ENCODE results near the gene CROCC2. TPM values are rescaled to one million over a fixed set of nuclear protein-coding genes. Genes with fewer than 3 reads are reported as not detected.

Gene CROCC2
- total and polyA plus RNA-seq, 7 donors: under 0.01 to 0.09 TPM; not detected in 5

DNA sequence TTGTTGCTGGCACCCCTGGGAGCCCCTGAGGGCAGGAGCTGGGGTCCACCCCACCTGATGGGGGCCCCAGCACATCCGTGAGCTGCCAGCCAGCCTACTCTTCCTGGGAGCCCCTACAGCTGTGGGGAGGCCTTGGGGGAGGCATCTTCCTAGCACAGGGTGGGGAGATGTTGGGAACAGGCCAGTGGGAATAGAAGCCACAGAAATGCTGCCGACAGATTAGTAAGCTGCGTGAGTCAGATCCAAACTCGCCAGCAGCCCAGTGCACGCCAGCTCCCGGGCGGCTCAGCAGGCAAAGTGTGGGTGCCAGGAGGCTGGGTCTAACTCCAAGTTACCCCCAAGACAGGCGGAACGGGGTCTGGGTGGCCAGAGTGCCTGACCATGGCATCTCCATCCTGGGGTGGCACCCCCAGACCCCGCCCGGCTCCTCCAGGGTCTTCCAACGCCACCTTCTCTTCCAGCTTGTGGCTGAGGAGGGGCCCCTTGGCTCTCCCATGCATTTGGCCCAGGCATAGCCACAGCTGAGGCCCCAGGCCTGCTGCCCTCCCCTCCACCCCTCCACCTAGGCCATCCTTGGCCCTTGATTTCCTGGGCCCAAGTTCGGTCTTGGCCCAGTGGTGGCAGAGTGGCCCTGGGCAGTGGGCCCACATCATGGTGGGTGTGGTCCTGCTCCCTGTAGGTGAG lies 15.3 kb downstream of the CROCC2 start:
- DNase-seq: peak; percentile 76
- H3K4me1 ChIP-seq: peaks cover 0 to 6% (median 2%) of the 10 kb centered on the region in 4 donors
- peaks cover 0 to 4% (median 0%) of the 10 kb centered on the region in 3 donors for H3K27me3 ChIP-seq
- intact Hi-C loops (cut with DNase I): no loop called here
- no peaks in the 10 kb centered on the region for H3K36me3 ChIP-seq
- TF ChIP-seq POLR2AphosphoS5 (IDR thresholded peaks at IDR 0.05): no peak
- no peaks in the 10 kb centered on the region for H3K9me3 ChIP-seq
- 82 to 83% methylated on average over 13 of the region's 13 CpGs for WGBS, 2 donors
- no peak overlapping the region for H3K4me3 ChIP-seq
- H3K27ac ChIP-seq: no peak overlapping the region

DNA sequence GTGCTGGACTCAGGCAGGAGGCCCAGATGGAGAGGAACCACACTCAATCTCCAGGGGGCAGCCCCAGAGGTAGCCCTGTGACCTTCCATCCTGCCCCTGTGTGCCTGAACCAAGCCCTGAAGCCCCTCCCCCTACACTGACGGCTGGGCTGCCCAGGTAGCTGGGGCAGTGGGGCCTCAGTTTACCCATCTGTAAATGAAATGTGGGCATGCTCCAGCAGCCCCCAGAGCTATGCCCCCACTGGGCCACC lies 15.8 kb downstream of the CROCC2 start:
- H3K4me3 ChIP-seq: no peak overlapping the region
- WGBS, 2 donors: 59 to 79% methylated on average over 1 of the region's 1 CpG
- peaks cover 0 to 5% (median 0%) of the 10 kb centered on the region in 4 donors for H3K4me1 ChIP-seq
- no peaks in the 10 kb centered on the region for H3K9me3 ChIP-seq
- H3K36me3 ChIP-seq: no peaks in the 10 kb centered on the region
- no peak overlapping the region for H3K27ac ChIP-seq
- TF ChIP-seq POLR2A (IDR thresholded peaks at IDR 0.05): no peak
- no peak for TF ChIP-seq POLR2AphosphoS5 (IDR thresholded peaks at IDR 0.05)
- TF ChIP-seq CTCF (IDR thresholded peaks at IDR 0.05): no peak
- no peak for TF ChIP-seq EP300 (IDR thresholded peaks at IDR 0.05)
- peak; percentile 50 for DNase-seq
- intact Hi-C loops (cut with DNase I): no loop called here
- H3K27me3 ChIP-seq: no peaks in the 10 kb centered on the region

GRCh38 chr2:240922245-240922981 lies 16.3 kb downstream of the CROCC2 start:
- TF ChIP-seq CTCF (IDR thresholded peaks at IDR 0.05): no peak
- TF ChIP-seq POLR2AphosphoS5 (IDR thresholded peaks at IDR 0.05): no peak
- no peak for TF ChIP-seq POLR2A (IDR thresholded peaks at IDR 0.05)
- no peak for TF ChIP-seq EP300 (IDR thresholded peaks at IDR 0.05)
- Histone ChIP-seq H3K4me1 (peaks cover 0 to 5% (median 0%) of the 10 kb centered on the region in 4 donors), H3K27me3 (no peaks in the 10 kb centered on the region), H3K9me3 (no peaks in the 10 kb centered on the region), H3K36me3 (no peaks in the 10 kb centered on the region), H3K27ac (no peak overlapping the region), H3K4me3 (no peak overlapping the region)
- intact Hi-C loops (cut with DNase I): no loop called here
- DNase-seq: peak; percentile 53
- WGBS, 2 donors: 72 to 83% methylated on average over 18 of the region's 18 CpGs

DNA sequence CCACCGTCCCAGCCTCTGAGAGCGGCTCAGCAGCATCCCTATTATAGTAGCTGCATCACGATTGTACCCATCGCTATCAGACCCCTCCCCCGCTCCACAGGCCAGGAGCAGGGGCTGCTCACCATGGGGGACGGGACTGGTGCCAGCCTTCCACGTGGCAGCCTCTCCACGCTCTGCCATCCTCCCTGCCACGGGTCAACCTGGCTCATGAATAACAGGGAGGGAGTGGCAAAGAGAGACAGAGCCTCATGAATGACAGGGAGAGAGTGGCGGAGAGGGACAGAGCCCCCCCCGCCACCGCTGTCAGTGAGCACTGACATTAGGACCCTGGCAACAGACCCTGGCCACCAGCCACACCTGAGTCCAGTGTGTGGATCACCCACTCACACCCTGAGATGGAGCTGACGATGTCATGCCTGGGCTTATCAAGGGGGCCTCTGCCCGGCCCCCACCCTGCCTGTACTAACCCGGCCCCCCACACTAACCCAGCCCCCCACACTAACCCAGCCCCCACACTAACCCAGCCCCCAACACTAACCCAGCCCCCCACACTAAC lies 16.9 kb downstream of the CROCC2 start:
- peaks cover 0 to 5% (median 0%) of the 10 kb centered on the region in 4 donors for H3K4me1 ChIP-seq
- no peak overlapping the region for H3K4me3 ChIP-seq
- WGBS, 2 donors: 50 to 73% methylated on average over 15 of the region's 15 CpGs
- TF ChIP-seq POLR2AphosphoS5 (IDR thresholded peaks at IDR 0.05) (no peak), EP300 (IDR thresholded peaks at IDR 0.05) (no peak), CTCF (IDR thresholded peaks at IDR 0.05) (no peak)
- peak; percentile 53 for DNase-seq
- H3K27ac ChIP-seq: no peak overlapping the region
- intact Hi-C loops (cut with DNase I): no loop called here
- H3K27me3 ChIP-seq: no peaks in the 10 kb centered on the region
- H3K9me3 ChIP-seq: no peaks in the 10 kb centered on the region
- H3K36me3 ChIP-seq: no peaks in the 10 kb centered on the region

DNA sequence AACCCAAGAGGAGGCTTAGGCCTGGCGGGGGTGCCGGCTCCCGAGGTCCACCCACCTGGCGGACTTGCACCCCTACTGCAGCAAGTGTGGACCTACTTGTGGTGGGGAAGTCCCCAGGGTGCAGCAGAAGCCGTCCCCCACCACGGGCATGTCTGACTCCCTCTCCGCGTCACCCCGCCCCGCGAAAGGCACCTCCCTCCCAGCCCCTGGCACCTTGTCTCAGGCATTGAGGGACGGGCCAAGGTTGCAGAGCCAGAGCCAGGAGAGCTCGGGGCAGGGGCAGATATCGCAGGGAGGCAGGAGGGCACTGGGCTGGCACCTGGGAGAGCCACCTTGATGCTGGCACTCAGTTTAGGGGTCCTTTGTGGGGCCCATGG lies 19.0 kb downstream of the CROCC2 start:
- no peak overlapping the region for H3K4me3 ChIP-seq
- intact Hi-C loops (cut with DNase I): no loop called here
- DNase-seq: peak; percentile 61
- no peak for TF ChIP-seq POLR2A (IDR thresholded peaks at IDR 0.05)
- TF ChIP-seq EP300 (IDR thresholded peaks at IDR 0.05): no peak
- no peak for TF ChIP-seq POLR2AphosphoS5 (IDR thresholded peaks at IDR 0.05)
- H3K36me3 ChIP-seq: no peaks in the 10 kb centered on the region
- H3K9me3 ChIP-seq: no peaks in the 10 kb centered on the region
- H3K27me3 ChIP-seq: no peaks in the 10 kb centered on the region
- peaks cover 0 to 5% (median 0%) of the 10 kb centered on the region in 4 donors for H3K4me1 ChIP-seq
- WGBS, 2 donors: 40 to 85% methylated on average over 14 of the region's 14 CpGs
- H3K27ac ChIP-seq: no peak overlapping the region

Measured in sigmoid colon (tissue), 7 donors.